ENCODE data around the gene NRP2.

- TF ChIP-seq CREB3 (CRISPR knock-in tag; IDR thresholded peaks at IDR 0.05): no peak
- TF ChIP-seq ZNF616 (CRISPR knock-in tag; IDR thresholded peaks at IDR 0.05; ENCODE audit: low read depth): no peak
- TF ChIP-seq KDM5A (IDR thresholded peaks at IDR 0.05; ENCODE audit: borderline replicate concordance, low read length): no peak
- no peak for TF ChIP-seq FOXJ3 (CRISPR knock-in tag; IDR thresholded peaks at IDR 0.05; ENCODE audit: borderline replicate concordance)
- no peak for TF ChIP-seq ZSCAN22 (CRISPR knock-in tag; IDR thresholded peaks at IDR 0.05)
- TF ChIP-seq MAFF (IDR thresholded peaks at IDR 0.05; ENCODE audit: low read depth, low read length): no peak
- no peak for TF ChIP-seq AFF4 (CRISPR knock-in tag; IDR thresholded peaks at IDR 0.05)
- no peak for TF ChIP-seq CTCF (CRISPR knock-in tag; IDR thresholded peaks at IDR 0.05)
Observed at GRCh38 chr2:205770577-205770976, 88.3 kb downstream of the NRP2 start.
